RWPE1 (cell line): ENCODE measurements around the gene PRR14L.

Experiments
- CTCF ChIA-PET: fragments of 350-600 bp; sonication (Branson Sonifier 250); formaldehyde crosslinking; extraction: SDS; loops from one replicate; lab custom pipeline; 2021; lab: Yijun Ruan, JAX
- POLR2A ChIA-PET: fragments of 400-600 bp; formaldehyde crosslinking; extraction: SDS; loops from one replicate; lab custom pipeline; 2020; ENCODE audit warnings: antibody characterized with exemption; ENCODE audit not compliant: low non-redundant PET; lab: Yijun Ruan, JAX
- DNase-seq: peaks from one replicate; pipeline ENCODE4 v3.0.0; 2012; ENCODE audit warnings: low spot score
- H3K27ac ChIP-seq: fragments of 450-650 bp; 2 replicates; pipeline ENCODE4 v1.5.1; 2017
- CTCF ChIP-seq: fragments of 450-650 bp; conservative IDR thresholded peaks from 2 replicates; pipeline ENCODE4 v1.5.1; 2017; ENCODE audit warnings: low read depth, mild to moderate bottlenecking

The PRR14L gene

GRCh38 chr22:31733580-31734079 lies 16.3 kb downstream of the PRR14L start:
- ChIA-PET CTCF (no interaction called here), POLR2A (no interaction called here)
- TF ChIP-seq CTCF: no peak
- no peak for DNase-seq
- H3K27ac ChIP-seq: no peak overlapping the region

- DNase-seq: no peak
- no peak for TF ChIP-seq CTCF
- H3K27ac ChIP-seq: no peak overlapping the region
- POLR2A ChIA-PET: no interaction called here
- CTCF ChIA-PET: no interaction called here
These were observed 17.7 kb downstream of the PRR14L start for GRCh38 chr22:31732089-31732829.

GRCh38 chr22:31730344-31730711 lies 19.6 kb downstream of the PRR14L start:
- CTCF ChIA-PET: interaction anchor here (0.6 to 0.8 kb wide), 2 partner anchors 9 to 240 kb away, joined by 3 to 6 read pairs; no protein-coding TSS in a partner anchor
- no peak for DNase-seq
- TF ChIP-seq CTCF: no peak
- no peak overlapping the region for H3K27ac ChIP-seq
- POLR2A ChIA-PET: no interaction called here

- DNase-seq: no peak
- ChIA-PET POLR2A (no interaction called here), CTCF (no interaction called here)
- no peak for TF ChIP-seq CTCF
- H3K27ac ChIP-seq: no peak overlapping the region
These were observed 21.1 kb downstream of the PRR14L start for GRCh38 chr22:31728857-31729256.

GRCh38 chr22:31726692-31727091 lies 23.2 kb downstream of the PRR14L start:
- DNase-seq: no peak
- no peak overlapping the region for H3K27ac ChIP-seq
- no peak for TF ChIP-seq CTCF
- CTCF ChIA-PET: no interaction called here
- POLR2A ChIA-PET: no interaction called here

GRCh38 chr22:31723723-31724122 lies 26.2 kb downstream of the PRR14L start:
- H3K27ac ChIP-seq: no peak overlapping the region
- ChIA-PET CTCF (interaction anchor here (0.6 kb wide), 1 partner anchor 76 kb away, joined by 4 read pairs; no protein-coding TSS in a partner anchor), POLR2A (interaction anchor here (0.5 kb wide), 1 partner anchor 14 kb away, joined by 3 read pairs; no protein-coding TSS in a partner anchor)
- TF ChIP-seq CTCF: no peak
- DNase-seq: no peak
